HTR-8/SVneo (cell line): Measurements from ENCODE around the gene PNPLA5.

Source experiments
- DNase-seq: peaks from one replicate; pipeline ENCODE4 v3.0.0; 2011; ENCODE audit warnings: low spot score, mixed read lengths; ENCODE audit not compliant: insufficient read length
- FAIRE-seq: peaks from 2 replicates; lab custom pipeline; 2011; peaks lifted over from hg19 to GRCh38; lab: Jason Lieb, UNC

PNPLA5 gene

GRCh38 chr22:43843783-43844530 lies 47.9 kb downstream of the PNPLA5 start:
- no peak for FAIRE-seq
- no peak for DNase-seq

DNA sequence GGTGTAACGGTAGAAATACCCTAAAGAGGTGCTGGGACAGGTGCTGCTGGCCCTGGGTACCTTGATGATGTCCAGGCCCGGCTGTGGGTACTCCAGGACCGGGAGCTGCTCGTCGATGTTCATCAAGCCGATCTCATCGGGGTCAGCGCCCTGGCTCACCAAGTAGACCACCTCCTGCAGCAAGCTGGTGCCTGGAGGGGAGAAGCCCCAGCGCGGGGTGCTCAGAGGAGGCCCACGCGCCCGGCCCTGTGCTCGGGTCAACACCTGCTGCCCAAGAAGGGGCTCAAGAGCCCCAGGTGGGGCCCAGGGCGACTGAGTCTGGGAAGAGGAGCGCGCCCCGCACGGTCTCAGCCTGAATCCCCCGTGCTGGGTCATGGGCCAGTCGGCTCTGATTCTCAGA lies 50.1 kb downstream of the PNPLA5 start:
- FAIRE-seq (no peak), DNase-seq (no peak)

GRCh38 chr22:43840851-43841250 lies 51.0 kb downstream of the PNPLA5 start:
- DNase-seq (no peak), FAIRE-seq (no peak)

DNA sequence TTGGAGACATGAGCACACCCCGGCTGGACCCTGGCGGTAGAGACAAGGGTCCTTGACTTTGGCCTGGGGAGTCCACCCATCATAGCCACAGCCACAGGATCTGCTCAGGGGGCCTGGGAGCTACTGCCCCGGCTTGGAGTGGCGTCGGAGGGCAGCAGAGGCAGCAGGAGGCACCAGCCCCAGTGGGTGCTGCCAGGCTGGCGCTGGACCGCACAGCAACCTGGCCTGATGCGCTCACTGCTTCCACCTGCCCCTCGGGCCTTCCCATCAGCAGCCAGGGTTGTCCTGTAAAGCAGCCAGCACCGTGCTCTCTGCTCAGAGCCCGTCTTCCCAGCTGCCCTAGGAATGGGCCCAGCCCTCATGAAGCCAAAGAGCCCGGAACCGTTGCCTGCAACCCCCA lies 51.4 kb downstream of the PNPLA5 start:
- FAIRE-seq (no peak), DNase-seq (no peak)

DNA sequence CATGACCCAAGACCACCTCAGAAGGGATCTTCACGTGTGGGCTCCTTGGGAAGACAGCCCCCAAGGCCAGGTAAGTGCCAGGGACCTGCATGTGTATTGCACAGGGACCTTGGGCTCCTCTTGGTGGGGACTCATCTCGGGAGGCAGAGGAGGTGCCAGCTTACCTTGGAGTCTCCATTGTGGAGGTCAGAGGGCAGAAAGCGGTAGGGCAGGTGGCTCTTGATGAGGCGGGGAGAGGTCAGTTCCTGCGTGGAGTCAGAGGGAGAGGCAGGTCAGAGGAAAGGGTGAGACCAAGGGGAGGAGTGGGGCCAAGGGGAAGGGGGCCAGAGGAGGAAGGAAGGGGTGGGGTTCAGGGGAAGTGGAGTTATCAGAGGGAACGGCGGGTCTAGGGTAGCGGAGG lies 52.0 kb downstream of the PNPLA5 start:
- FAIRE-seq: no peak
- no peak for DNase-seq

- no peak for DNase-seq
- FAIRE-seq: no peak
Measured at GRCh38 chr22:43838571-43839307, 53.1 kb downstream of the PNPLA5 start.

DNA sequence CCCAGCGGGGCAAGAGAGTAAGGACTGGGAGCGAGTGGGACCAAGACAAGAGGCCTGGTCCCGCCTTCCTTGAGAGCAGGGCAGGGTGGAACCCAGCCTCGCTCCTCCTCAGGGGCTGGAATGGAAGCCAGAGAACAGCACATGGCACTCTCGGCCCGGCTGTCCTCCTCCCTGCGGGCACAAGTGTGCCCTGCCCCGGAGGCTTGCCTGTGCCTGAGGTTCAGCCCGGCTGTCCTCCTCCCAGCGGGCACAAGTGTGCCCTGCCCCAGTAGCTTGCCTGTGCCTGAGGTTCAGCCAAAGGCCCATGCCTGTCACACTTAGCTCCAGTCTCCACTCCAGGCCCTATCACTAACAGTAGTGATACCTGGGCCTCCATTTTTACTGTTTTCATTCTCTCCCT lies 53.7 kb downstream of the PNPLA5 start:
- DNase-seq (no peak), FAIRE-seq (no peak)

- DNase-seq (no peak), FAIRE-seq (no peak)
Measured at GRCh38 chr22:43837666-43838065, 54.1 kb downstream of the PNPLA5 start.

DNA sequence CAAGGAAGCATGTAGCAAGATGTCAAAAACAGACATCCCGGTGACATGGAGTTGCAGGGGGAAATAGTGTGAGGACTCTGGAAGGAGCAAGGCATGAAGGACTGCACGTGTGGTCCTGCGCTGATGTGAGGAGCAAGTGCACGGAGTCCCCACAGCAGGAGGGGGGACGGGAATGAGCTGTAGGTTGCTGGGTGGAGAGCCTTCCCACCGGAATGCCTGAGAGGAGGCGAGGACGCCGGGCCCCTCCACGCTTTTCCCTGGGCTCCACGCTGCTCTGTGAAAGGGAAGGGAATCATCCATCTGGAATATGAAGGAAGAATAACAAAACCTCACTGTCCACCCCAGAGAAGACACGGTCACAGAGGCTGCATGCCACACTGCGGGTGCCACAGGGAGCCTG lies 56.1 kb downstream of the PNPLA5 start:
- FAIRE-seq: no peak
- no peak for DNase-seq

- DNase-seq (no peak), FAIRE-seq (no peak)
Measured at GRCh38 chr22:43835166-43835565, 56.6 kb downstream of the PNPLA5 start.

DNA sequence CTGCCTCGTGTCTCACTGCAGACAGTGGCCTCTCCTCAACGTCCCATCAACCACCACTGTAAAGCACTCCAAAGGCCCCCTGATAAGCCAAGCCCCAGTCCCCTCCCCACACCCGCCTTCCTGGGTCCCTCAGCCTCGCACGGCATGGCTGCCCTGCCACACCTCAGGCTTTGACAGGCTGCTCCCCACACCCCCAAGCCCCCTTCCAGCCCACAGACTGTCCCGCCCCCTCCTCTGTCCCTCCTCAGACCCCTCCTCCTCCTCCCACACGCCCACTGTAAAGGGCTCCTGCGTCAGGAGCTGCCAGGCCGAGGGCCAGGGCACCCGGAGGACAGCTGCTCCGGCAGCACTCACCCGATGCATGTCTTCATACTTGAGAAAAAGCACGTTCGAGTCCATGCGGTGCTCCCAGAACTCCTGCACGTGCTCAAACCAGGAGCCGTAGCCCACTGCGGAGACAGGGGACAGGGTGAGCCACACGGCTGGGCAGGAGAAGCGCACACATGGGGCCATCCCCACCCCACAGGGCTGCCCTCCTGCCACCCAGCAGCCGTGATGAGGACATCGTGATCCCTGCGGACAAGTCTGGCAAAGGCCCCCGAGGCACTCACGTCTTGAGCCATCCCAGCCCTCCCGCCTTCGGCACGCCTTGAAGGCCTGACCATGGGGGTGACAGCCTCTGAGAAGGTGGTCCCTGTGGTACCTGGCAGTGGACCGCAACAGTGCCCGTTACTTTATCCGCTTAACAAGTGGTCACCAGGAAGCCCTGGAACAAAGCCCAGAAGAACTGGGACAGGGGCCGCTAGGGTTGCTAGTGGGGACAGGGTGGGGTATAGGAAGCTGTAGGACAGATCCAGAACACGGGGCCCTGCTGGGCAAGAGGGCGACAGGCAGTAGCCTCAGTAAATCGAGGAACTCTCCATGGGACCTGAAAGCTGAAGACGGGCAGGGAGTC lies 58.2 kb downstream of the PNPLA5 start:
- FAIRE-seq: no peak
- DNase-seq: no peak

DNA sequence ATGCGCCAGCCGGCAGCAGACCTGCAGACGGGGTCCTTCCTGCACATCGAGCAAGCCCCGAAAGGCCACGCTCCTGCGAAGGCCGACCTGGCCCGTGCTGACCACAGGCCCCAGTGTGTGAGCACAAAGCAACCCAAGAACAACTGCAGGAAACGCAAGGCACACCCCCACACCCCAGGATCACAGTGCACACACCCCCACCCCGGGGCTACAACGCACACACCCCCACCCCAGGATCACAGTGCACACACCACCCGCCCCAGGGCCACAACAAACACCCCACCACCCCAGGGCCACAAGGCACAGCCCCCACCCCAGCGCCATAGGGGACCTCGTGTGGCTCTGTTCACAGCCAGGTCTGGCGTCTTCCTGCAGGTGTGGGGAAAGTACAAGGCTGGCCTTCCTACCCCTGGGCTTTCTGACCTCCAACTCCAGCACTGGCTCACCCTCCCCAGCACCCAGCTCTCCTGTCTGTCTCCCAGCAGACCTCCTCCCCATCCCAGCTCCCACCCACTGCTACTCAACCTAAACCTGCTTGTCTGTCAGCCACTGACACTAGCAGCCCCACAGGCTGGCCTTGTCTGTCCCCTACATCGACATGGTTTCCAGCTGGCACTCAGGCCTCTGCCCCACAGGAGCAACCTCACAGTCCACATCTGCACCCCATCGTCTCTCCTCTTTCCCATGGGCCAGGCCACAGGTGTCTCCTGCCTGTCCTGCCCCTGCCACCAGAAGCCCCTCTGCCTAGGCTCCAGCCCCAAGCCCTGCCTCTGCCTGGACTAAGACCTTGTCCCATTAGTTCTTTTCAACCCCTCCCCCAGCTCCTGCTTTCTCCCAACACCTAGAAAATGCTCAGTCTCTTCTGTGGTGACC lies 59.2 kb downstream of the PNPLA5 start:
- no peak for FAIRE-seq
- DNase-seq: no peak

- DNase-seq: no peak
- FAIRE-seq: no peak
Measured at GRCh38 chr22:43831561-43832392, 60.0 kb downstream of the PNPLA5 start.

DNA sequence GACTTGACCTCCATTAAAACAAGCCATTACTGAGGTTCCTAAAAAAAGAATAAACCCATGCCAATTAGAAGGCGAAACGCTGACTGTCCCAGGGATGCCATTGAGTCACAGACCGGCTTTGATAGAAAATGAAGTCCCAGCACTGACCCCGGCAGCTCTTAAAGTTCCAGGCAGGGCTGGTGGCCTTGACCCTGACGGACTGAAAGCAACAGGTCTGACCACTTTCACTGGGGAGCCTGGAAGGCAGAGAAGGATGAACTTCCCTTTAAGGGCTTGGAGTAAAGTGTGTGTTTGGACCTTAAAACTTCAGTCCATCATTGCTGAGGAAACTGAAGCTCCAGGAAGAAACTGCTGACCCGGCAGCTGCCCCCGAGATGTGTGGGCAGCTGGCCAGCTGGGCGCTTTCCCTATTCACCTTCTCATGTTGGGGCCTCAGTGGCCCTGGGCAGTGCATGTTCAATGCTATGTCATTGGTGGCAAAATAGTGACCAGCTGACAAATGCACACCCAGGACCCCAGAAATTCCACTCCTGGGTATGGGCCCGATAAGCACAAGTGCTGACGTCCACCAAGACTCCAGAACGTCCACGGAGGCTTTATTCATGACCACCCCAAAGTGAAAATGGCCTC lies 60.8 kb downstream of the PNPLA5 start:
- FAIRE-seq: no peak

DNA sequence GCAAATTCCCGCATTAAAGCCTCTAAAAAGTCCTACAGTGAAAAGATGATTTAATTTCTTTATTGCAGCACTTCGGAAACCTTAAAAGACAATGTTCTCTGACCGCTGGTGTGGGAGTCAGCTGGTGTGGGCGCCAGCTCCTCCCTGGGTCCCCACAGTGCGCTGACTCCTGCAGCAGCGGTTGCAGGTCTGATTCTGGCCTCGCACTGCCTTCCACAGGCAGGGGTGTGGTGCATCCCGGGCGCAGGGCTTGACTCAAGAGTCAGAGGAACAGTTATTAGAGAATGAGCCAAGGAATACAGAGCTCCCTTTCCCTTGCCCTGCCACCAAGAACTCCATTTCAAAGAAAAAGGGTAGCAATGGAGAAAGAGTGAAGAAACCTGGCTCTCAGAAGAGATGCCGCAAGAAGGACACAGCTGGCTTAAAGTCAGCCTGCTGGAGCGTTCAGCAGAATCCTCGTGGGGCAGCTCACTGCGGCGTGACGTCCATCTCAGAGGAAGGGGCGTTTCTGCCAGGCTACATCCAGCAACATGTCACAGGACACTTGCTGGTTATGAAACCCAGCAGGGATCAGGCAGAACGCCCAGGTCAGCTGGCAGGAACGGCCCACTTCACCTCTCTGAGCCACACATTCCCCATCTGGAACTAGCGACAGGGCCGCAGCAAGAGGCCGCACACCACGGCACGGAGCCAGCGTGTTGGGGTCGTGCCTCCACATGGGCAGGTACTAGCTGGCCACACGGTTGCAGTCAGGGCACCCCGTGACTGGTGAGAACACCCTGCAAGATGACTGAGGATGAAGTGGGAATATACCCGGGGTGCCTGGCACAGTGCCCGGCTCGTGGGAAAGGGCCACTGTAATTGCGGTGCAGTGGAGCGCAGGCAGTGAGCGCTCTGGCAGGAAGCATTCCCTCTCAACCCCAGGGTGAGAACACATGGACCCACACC lies 61.6 kb downstream of the PNPLA5 start:
- FAIRE-seq: no peak
- no peak for DNase-seq

More for the DNA sequence above, 60.8 kb downstream of the PNPLA5 start:
- DNase-seq: no peak
